Measurements from ENCODE around the gene CAPN10.

DNA sequence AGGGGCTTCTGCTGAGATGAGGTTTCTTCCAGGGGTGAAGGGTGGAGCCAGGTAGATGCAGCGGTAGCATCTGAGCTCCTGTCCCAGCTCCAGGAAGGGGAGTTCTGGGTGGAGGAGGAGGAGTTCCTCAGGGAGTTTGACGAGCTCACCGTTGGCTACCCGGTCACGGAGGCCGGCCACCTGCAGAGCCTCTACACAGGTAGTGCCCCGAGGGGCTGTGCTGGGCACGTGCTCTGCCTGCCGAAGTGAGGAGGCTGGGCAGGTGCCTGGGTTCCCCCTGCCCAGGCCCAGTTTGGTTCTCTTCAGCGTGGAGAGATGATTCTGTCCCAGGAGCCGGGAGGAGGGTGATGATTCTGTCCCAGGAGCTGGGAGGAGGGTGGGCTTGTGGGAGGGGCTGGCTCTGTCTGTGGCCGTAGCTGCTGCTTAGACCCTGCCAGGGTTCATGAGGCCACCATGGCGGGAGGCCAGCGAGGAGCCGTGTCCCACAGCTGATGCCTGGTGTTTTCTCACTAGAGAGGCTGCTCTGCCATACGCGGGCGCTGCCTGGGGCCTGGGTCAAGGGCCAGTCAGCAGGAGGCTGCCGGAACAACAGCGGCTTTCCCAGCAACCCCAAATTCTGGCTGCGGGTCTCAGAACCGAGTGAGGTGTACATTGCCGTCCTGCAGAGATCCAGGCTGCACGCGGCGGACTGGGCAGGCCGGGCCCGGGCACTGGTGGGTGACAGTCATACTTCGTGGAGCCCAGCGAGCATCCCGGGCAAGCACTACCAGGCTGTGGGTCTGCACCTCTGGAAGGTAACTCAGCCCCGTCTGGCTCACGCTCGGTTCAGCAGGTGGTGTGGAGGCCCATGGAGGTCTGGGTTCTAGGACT lies 8.2 kb downstream of the CAPN10 start:
- no peak for TF ChIP-seq POLR2AphosphoS5 (IDR thresholded peaks at IDR 0.05)
- TF ChIP-seq, protein P1, sequence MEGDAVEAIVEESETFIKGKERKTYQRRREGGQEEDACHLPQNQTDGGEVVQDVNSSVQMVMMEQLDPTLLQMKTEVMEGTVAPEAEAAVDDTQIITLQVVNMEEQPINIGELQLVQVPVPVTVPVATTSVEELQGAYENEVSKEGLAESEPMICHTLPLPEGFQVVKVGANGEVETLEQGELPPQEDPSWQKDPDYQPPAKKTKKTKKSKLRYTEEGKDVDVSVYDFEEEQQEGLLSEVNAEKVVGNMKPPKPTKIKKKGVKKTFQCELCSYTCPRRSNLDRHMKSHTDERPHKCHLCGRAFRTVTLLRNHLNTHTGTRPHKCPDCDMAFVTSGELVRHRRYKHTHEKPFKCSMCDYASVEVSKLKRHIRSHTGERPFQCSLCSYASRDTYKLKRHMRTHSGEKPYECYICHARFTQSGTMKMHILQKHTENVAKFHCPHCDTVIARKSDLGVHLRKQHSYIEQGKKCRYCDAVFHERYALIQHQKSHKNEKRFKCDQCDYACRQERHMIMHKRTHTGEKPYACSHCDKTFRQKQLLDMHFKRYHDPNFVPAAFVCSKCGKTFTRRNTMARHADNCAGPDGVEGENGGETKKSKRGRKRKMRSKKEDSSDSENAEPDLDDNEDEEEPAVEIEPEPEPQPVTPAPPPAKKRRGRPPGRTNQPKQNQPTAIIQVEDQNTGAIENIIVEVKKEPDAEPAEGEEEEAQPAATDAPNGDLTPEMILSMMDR (IDR thresholded peaks at IDR 0.05): no peak

Measured in prostate gland (tissue), 2 donors.